AG04450 (cell line): ENCODE measurements around the gene CPN2. TPM values are rescaled to one million over a fixed set of nuclear protein-coding genes. Genes with fewer than 3 reads are reported as not detected.

Experiments
- CTCF ChIA-PET: fragments of 300-600, 350-600 bp; formaldehyde crosslinking; extraction: SDS; loops from one replicate; lab custom pipeline; 2022; ENCODE audit warnings: antibody characterized with exemption, inconsistent platforms; lab: Charles Lee
- POLR2A ChIA-PET: fragments of 350-600 bp; formaldehyde crosslinking; extraction: SDS; loops from one replicate; lab custom pipeline; 2021; ENCODE audit warnings: antibody characterized with exemption, inconsistent platforms; lab: Yijun Ruan, JAX
- DNase-seq: peaks from one replicate; pipeline ENCODE4 v3.0.0-alpha.2; 2011; ENCODE audit warnings: low read depth, low spot score
- H3K27ac ChIP-seq: one replicate; pipeline ENCODE4 v1.5.1; 2012; ENCODE audit warnings: low read depth, low read length, control low read depth
- H3K27me3 ChIP-seq: one replicate; pipeline ENCODE4 v1.6.0; 2012; ENCODE audit warnings: low read length; ENCODE audit not compliant: control insufficient read depth, insufficient read depth
- H3K4me3 ChIP-seq: 2 replicates; pipeline ENCODE4 v1.5.1; 2011; ENCODE audit warnings: mild to moderate bottlenecking, low read depth, low read length, control low read depth
- H3K9me3 ChIP-seq: 2 replicates; pipeline ENCODE4 v1.5.1; 2012; ENCODE audit warnings: low read length; ENCODE audit not compliant: control insufficient read depth, insufficient read depth
- CTCF ChIP-seq: IDR thresholded peaks from 2 replicates; pipeline ENCODE4 v1.5.1; 2011; ENCODE audit warnings: low read depth, low read length, control low read depth, inconsistent platforms
- polyA plus RNA-seq: library from polyadenylated mRNA; depleted of rRNA; stranded (reverse); fragments of >200 nt; gene quantifications from 2 replicates; pipeline ENCODE4 v1.2.3, GENCODE V29; 2011

Gene CPN2
- polyA plus RNA-seq, 1 experiment, result not detected

- peaks cover 3% of the 10 kb centered on the region; the same call in 1 of the 2 replicates for H3K9me3 ChIP-seq
- no peak overlapping the region for H3K27ac ChIP-seq
- CTCF ChIA-PET, result no interaction called here
- TF ChIP-seq CTCF, result no peak
- DNase-seq, result no peak
- no peak overlapping the region for H3K4me3 ChIP-seq
- POLR2A ChIA-PET, result interaction anchor here (0.6 kb wide), 1 partner anchor 33 kb away, joined by 3 read pairs; no protein-coding TSS in a partner anchor
- H3K27me3 ChIP-seq, result peaks cover 41% of the 10 kb centered on the region
Observed at GRCh38 chr3:194382892-194383223, 31.7 kb upstream of the CPN2 start.

- Histone ChIP-seq H3K4me3 (no peak overlapping the region), H3K9me3 (peaks cover 3% of the 10 kb centered on the region; the same call in 1 of the 2 replicates), H3K27ac (no peak overlapping the region), H3K27me3 (peaks cover 41% of the 10 kb centered on the region)
- DNase-seq, result no peak
- CTCF ChIA-PET, result no interaction called here
- no peak for TF ChIP-seq CTCF
- POLR2A ChIA-PET, result no interaction called here
Observed at GRCh38 chr3:194382196-194382891, 31.2 kb upstream of the CPN2 start.

- peaks cover 3% of the 10 kb centered on the region; the same call in 1 of the 2 replicates for H3K9me3 ChIP-seq
- no peak for DNase-seq
- H3K27ac ChIP-seq, result no peak overlapping the region
- H3K27me3 ChIP-seq, result peaks cover 35% of the 10 kb centered on the region
- TF ChIP-seq CTCF, result no peak
- CTCF ChIA-PET, result no interaction called here
- no peak overlapping the region for H3K4me3 ChIP-seq
- POLR2A ChIA-PET, result no interaction called here
Observed at GRCh38 chr3:194381460-194381875, 30.3 kb upstream of the CPN2 start.

GRCh38 chr3:194380326-194380725, 29.2 kb upstream of the CPN2 start:
- ChIA-PET CTCF (interaction anchor here (1.6 kb wide), 1 partner anchor 15 kb away, joined by 5 read pairs; no protein-coding TSS in a partner anchor), POLR2A (no interaction called here)
- peaks cover 27% of the 10 kb centered on the region for H3K27me3 ChIP-seq
- H3K27ac ChIP-seq, result no peak overlapping the region
- no peak for TF ChIP-seq CTCF
- H3K9me3 ChIP-seq, result no peaks in the 10 kb centered on the region; the same call in 1 of the 2 replicates
- no peak overlapping the region for H3K4me3 ChIP-seq
- no peak for DNase-seq

- ChIA-PET CTCF (interaction anchor here (1.3 to 1.6 kb wide), 2 partner anchors 16 to 64 kb away, joined by 3 to 5 read pairs; no protein-coding TSS in a partner anchor), POLR2A (interaction anchor here (0.6 kb wide), 1 partner anchor 17 kb away, joined by 3 read pairs; no protein-coding TSS in a partner anchor)
- Histone ChIP-seq H3K9me3 (no peaks in the 10 kb centered on the region; the same call in 1 of the 2 replicates), H3K4me3 (no peak overlapping the region), H3K27me3 (peaks cover 23% of the 10 kb centered on the region), H3K27ac (no peak overlapping the region)
- no peak for DNase-seq
- no peak for TF ChIP-seq CTCF
Observed at GRCh38 chr3:194379651-194380050, 28.5 kb upstream of the CPN2 start.
